ENCODE data around the gene FRMD1. TPM values are rescaled to one million over a fixed set of nuclear protein-coding genes. Genes with fewer than 3 reads are reported as not detected.

The FRMD1 gene
- total and polyA plus RNA-seq, 10 of the 15 experiments (the other 5 are each of a cell fraction or from before 2014, with no cell fraction given) = not detected

- Histone ChIP-seq H3K27ac (ENCODE audit: control insufficient read depth, insufficient read depth) (no peak overlapping the region), H4K20me1 (ENCODE audit: control insufficient read depth, insufficient read depth) (no peaks in the 10 kb centered on the region), H3K79me2 (ENCODE audit: control insufficient read depth, insufficient read depth, low read length) (no peaks in the 10 kb centered on the region), H3K4me1 (ENCODE audit: control insufficient read depth, insufficient read depth, low read length) (no peaks in the 10 kb centered on the region), H3K9ac (ENCODE audit: control insufficient read depth, insufficient read depth, low read length) (no peak overlapping the region), H3K36me3 (ENCODE audit: control insufficient read depth in 2 of 2, insufficient read depth in 2 of 2, low read length in 1 of 2) (no peaks in the 10 kb centered on the region), H3K4me2 (ENCODE audit: control insufficient read depth, insufficient read depth) (no peak overlapping the region), H3K9me3 (replicated peaks; ENCODE audit: control insufficient read depth, insufficient read depth, low read length) (no peaks in the 10 kb centered on the region; the same call in 2 of the 3 replicates), H3K4me3 (no peak overlapping the region), H3K27me3 (replicated peaks in 1 of 2; ENCODE audit: control insufficient read depth in 2 of 2, insufficient read depth in 2 of 2, low read length in 1 of 2) (peaks cover 0 to 2% of the 10 kb centered on the region in 2 experiments; a peak in 1 of 4 replicates), H2AFZ (ENCODE audit: control insufficient read depth, low read depth, low read length) (no peak overlapping the region)
- BruUV-seq (replicated peaks) = no TSS peak
- 50% methylated on average over 10 of the region's 10 CpGs for WGBS (ENCODE audit: insufficient coverage, insufficient replicate concordance, low lambda C conversion rate, missing lambda C conversion rate)
- CTCF ChIA-PET = no interaction called here
- in situ Hi-C loops (cut with MboI) (no loop called here), intact Hi-C loops (cut with micrococcal nuclease; ENCODE audit: unreplicated experiment) (no loop called here)
- ATAC-seq (no peak), FAIRE-seq (no peak), DNase-seq (ENCODE audit: low read depth, low spot score) (no peak)
- RAD21 ChIA-PET (ENCODE audit: unreplicated experiment) = no interaction called here
- POLR2A ChIA-PET = no interaction called here
- TF ChIP-seq ZNF207 (IDR thresholded peaks at IDR 0.05; ENCODE audit: borderline replicate concordance) (no peak), SUZ12 (IDR thresholded peaks at IDR 0.05; ENCODE audit: unreplicated experiment) (no peak), ZBED1 (IDR thresholded peaks at IDR 0.05; ENCODE audit: borderline replicate concordance) (no peak), CREM (IDR thresholded peaks at IDR 0.05; ENCODE audit: low read depth) (no peak)
- SMC1A ChIA-PET (ENCODE audit: uncharacterized antibody, unreplicated experiment) = no interaction called here
Observed at GRCh38 chr6:168097221-168097620, 18.2 kb upstream of the FRMD1 start.

GRCh38 chr6:168096271-168096764, 17.3 kb upstream of the FRMD1 start:
- H3K9ac ChIP-seq (ENCODE audit: control insufficient read depth, insufficient read depth, low read length) = no peak overlapping the region
- no peaks in the 10 kb centered on the region for H3K36me3 ChIP-seq (ENCODE audit: control insufficient read depth in 2 of 2, insufficient read depth in 2 of 2, low read length in 1 of 2)
- no peak for ATAC-seq
- in situ Hi-C loops (cut with MboI) = no loop called here
- RAD21 ChIA-PET (ENCODE audit: unreplicated experiment) = no interaction called here
- no peaks in the 10 kb centered on the region for H3K4me1 ChIP-seq (ENCODE audit: control insufficient read depth, insufficient read depth, low read length)
- no peaks in the 10 kb centered on the region; the same call in 2 of the 3 replicates for H3K9me3 ChIP-seq (replicated peaks; ENCODE audit: control insufficient read depth, insufficient read depth, low read length)
- POLR2A ChIA-PET = no interaction called here
- FAIRE-seq = no peak
- CTCF ChIA-PET = no interaction called here
- H3K27ac ChIP-seq (ENCODE audit: control insufficient read depth, insufficient read depth) = no peak overlapping the region
- BruUV-seq (replicated peaks) = no TSS peak
- H3K4me2 ChIP-seq (ENCODE audit: control insufficient read depth, insufficient read depth) = no peak overlapping the region
- DNase-seq (ENCODE audit: low read depth, low spot score) = no peak
- no peaks in the 10 kb centered on the region for H4K20me1 ChIP-seq (ENCODE audit: control insufficient read depth, insufficient read depth)
- 0 out of 4 replicates have a peak, but pooled peaks cover 0 to 2% of the 10 kb centered on the region in 2 experiments for H3K27me3 ChIP-seq (replicated peaks in 1 of 2; ENCODE audit: control insufficient read depth in 2 of 2, insufficient read depth in 2 of 2, low read length in 1 of 2)
- WGBS (ENCODE audit: insufficient coverage, insufficient replicate concordance, low lambda C conversion rate, missing lambda C conversion rate) = 30% methylated on average over 13 of the region's 13 CpGs
- no peak overlapping the region for H3K4me3 ChIP-seq
- SMC1A ChIA-PET (ENCODE audit: uncharacterized antibody, unreplicated experiment) = no interaction called here
- no peaks in the 10 kb centered on the region for H3K79me2 ChIP-seq (ENCODE audit: control insufficient read depth, insufficient read depth, low read length)
- intact Hi-C loops (cut with micrococcal nuclease; ENCODE audit: unreplicated experiment) = no loop called here
- no peak overlapping the region for H2AFZ ChIP-seq (ENCODE audit: control insufficient read depth, low read depth, low read length)
- no peak for TF ChIP-seq PRDM15 (CRISPR knock-in tag; IDR thresholded peaks at IDR 0.05)
- TF ChIP-seq MTA2 (IDR thresholded peaks at IDR 0.05; ENCODE audit: low read depth) = no peak
- no peak for TF ChIP-seq ATF7 (IDR thresholded peaks at IDR 0.05; ENCODE audit: low read depth)
- TF ChIP-seq ZNF622 (IDR thresholded peaks at IDR 0.05) = no peak
- no peak for TF ChIP-seq CUX1 (IDR thresholded peaks at IDR 0.05; ENCODE audit: insufficient replicate concordance, low read depth, low read length)
